GM18505 (cell line): ENCODE measurements around the gene H6PD.

ENCODE experiments used
- ATAC-seq: cut with Tn5 transposase; IDR thresholded peaks from one replicate; pipeline ENCODE4 v1.9.1; 2021; ENCODE audit not compliant: unreplicated experiment
- POLR2A ChIP-seq: IDR thresholded peaks from 4 replicates; pipeline ENCODE4 v1.6.1; 2011; ENCODE audit warnings: borderline replicate concordance; ENCODE audit not compliant: insufficient read depth, insufficient read length; ENCODE audit errors: extremely low read depth

The H6PD gene

GRCh38 chr1:9240914-9241820 is 6.6 kb downstream of the H6PD start:
- ATAC-seq: no peak
- no peak for TF ChIP-seq POLR2A

GRCh38 chr1:9241891-9242290 is 7.3 kb downstream of the H6PD start:
- ATAC-seq: no peak
- no peak for TF ChIP-seq POLR2A

- no peak for TF ChIP-seq POLR2A
- ATAC-seq: no peak
Measured at GRCh38 chr1:9242338-9242969, 7.9 kb downstream of the H6PD start.

DNA sequence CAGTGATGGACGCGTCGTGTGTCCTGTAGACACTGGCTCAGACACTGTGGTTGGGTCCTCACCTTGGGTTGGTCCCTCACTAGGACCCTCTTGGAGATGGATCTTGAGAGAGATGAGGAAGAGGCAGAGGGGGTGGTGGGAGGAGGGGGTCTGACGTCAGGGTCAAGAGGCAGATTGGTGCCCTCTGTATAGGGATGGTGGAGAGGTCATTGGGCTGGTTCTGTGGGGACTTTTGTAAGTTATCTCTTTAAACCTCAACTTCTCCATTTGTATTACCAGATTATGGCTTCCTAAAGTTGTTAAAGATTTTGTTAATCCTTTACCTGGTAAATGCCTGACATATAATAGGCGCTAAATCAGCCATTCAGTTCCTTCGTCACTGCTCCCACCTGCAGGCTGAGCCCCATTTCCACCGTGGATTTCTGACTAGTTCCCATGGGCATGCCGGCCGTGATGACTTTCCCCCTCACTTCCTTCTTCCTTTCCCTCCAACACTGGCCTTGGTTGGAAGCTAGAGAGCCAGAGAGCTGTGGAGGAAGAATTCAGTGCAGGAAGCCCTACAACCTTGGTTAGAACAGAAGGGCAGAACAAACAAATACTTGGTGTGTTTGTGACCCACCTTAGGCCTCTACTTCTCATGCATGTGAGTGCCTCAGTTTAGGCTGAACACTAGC is 8.6 kb downstream of the H6PD start:
- ATAC-seq: no peak
- TF ChIP-seq POLR2A: no peak

DNA sequence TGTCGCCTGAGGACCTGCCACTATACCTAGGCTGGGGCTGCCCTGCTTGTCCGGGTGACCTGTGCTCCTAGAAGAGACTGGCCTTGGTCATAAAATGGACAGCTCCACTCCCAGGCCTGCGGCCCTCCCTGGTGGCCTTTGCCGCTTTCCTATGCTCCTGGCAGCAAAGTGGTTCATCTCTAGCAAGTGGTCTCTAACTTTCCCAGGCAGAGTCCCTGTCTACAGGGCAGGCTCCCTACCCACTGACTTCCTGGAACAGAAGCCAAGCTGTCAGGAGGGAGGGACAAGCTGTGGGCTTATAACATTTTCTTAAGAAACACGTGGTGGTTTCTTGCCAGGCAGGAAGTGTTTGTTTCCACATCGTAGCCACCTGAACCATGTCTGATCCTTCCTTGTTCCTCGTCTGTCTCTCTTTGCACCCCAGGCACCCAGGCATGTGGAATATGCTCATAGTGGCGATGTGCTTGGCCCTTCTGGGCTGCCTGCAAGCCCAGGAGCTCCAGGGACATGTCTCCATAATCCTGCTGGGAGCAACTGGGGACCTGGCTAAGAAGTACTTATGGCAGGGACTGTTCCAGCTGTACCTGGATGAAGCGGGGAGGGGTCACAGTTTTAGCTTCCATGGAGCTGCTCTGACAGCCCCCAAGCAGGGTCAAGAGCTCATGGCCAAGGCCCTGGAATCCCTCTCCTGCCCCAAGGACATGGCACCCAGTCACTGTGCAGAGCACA is 10.1 kb downstream of the H6PD start:
- no peak for TF ChIP-seq POLR2A
- no peak for ATAC-seq

GRCh38 chr1:9245230-9245619 is 10.7 kb downstream of the H6PD start:
- no peak for ATAC-seq
- TF ChIP-seq POLR2A: no peak

DNA sequence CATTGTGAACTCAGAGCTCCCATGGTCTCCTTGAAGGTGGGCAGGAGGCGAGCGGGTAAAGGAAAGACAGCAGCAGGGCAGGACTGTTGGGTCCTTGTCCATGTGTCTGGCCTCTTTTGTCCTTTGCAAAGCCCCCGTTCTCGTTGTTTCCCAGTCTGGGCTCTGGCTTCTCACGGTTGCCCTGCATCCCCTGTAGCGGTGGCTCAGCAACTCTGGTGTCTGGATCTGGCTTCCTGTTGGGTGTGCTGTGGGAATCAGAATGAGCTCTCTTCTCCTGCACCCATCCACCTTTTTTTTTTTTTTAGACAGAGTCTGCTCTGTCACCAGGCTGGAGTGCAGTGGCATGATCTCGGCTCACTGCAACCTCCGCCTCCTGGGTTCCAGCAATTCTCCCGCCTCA is 11.1 kb downstream of the H6PD start:
- no peak for TF ChIP-seq POLR2A
- ATAC-seq: no peak

DNA sequence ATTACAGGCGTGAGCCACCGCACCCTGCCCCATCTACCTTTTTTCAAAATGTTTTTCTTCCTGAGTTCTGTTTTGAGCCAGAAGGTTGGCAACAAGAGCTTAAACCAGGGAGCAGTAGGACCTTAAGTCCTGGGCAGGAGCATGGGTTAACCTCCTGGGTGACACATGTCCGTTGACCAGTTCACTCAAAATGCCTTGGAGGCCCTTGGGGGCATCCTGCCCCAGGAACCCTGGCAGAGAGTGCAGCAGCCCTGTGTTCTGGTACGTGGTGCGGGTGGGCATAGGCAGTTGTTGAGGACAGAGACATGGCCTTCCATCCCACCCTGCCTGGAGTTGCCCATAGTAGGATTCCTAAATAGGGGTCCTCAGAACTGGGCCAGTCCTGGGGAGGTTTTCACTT is 11.6 kb downstream of the H6PD start:
- no peak for TF ChIP-seq POLR2A
- ATAC-seq: no peak

GRCh38 chr1:9246841-9247785 is 12.5 kb downstream of the H6PD start:
- no peak for TF ChIP-seq POLR2A
- ATAC-seq: no peak

DNA sequence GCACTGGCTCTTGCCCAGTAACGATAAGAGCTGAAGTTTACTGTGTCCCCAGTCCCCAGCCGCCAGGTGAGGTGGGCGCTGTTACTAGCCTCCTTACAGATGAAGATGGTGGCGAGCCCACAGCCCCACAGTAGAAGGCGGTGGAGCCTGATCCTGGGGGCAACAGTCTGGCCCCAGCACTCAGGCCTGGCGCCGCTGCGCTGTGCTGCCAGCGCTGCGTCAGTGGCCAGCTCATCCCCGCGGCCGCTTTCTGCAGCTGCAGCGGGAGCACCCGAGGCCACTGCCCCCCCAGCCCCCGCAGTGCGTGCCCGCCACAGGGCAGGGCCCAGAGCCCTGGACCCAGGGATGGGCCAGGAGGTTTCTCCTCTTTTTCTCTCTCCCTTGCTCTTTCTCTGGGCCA is 13.3 kb downstream of the H6PD start:
- ATAC-seq: no peak
- no peak for TF ChIP-seq POLR2A

DNA sequence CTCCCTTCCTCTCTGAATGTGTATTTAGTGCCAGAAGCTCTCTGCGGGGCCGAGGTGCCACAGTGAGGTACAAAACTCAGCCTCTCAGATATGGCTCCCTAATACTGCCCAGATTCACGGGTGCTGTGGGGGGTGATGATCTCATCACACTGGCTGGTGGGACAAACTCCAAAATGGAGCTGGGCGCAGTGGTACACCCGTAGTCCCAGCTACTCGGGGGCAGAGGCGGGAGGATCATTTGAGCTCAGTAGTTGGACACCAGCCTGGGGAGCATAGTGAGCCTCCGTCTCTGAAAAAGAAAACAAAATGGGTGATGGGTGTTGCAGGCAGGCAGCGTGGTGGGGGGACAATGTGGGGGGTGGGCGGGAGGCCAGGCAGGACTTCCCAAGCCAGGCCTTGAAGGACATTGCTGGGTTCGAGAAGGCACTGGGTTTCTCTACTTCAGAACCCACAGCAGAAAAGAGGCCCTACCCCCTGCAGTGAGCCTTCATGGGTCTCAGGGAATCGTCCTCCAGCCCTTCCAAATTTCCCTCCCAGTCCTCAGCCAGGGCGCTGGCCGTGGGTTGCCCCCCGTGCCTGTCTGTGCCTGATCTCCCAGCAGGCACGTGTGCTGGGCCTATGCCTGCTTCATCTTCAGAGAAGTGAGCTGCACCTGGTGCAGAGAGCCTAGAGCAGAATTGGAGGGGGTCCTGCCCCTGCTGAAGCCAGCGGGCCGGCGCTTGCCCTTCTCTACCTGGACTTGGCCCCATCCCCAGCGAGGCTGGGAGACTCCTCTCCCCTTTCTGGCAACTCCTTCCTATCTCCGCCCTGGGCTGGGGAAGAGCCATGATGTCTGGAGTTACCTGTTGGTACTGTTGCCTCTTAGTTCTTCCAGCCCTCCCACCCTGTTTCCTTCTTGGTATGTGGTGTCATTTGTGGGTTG is 14.0 kb downstream of the H6PD start:
- TF ChIP-seq POLR2A: no peak
- no peak for ATAC-seq
